GM19324 (cell line): ENCODE results near the gene LRRC61.

ENCODE experiments used
- ATAC-seq: cut with Tn5 transposase; IDR thresholded peaks from one replicate; pipeline ENCODE4 v1.9.1; 2021; ENCODE audit warnings: mild to moderate bottlenecking, moderate library complexity; ENCODE audit not compliant: unreplicated experiment, low FRiP score

LRRC61 gene

GRCh38 chr7:150368884-150369747 lies 46.0 kb downstream of the LRRC61 start:
- ATAC-seq = peak; percentile 37

GRCh38 chr7:150369748-150370501 lies 46.8 kb downstream of the LRRC61 start:
- no peak for ATAC-seq

GRCh38 chr7:150370612-150371071 lies 47.5 kb downstream of the LRRC61 start:
- ATAC-seq = no peak

GRCh38 chr7:150371131-150371995 lies 48.2 kb downstream of the LRRC61 start:
- no peak for ATAC-seq

GRCh38 chr7:150371996-150372270 lies 48.8 kb downstream of the LRRC61 start:
- ATAC-seq = no peak

- no peak for ATAC-seq
Observed at GRCh38 chr7:150372271-150373048, 49.3 kb downstream of the LRRC61 start.

GRCh38 chr7:150373049-150373801 lies 50.1 kb downstream of the LRRC61 start:
- ATAC-seq = no peak

GRCh38 chr7:150374026-150374425 lies 50.9 kb downstream of the LRRC61 start:
- no peak for ATAC-seq

GRCh38 chr7:150374472-150374871 lies 51.3 kb downstream of the LRRC61 start:
- ATAC-seq = no peak

GRCh38 chr7:150375662-150376521 lies 52.7 kb downstream of the LRRC61 start:
- ATAC-seq = peak; percentile 14

- no peak for ATAC-seq
Observed at GRCh38 chr7:150376560-150376959, 53.4 kb downstream of the LRRC61 start.

- no peak for ATAC-seq
Observed at GRCh38 chr7:150377196-150377595, 54.0 kb downstream of the LRRC61 start.

GRCh38 chr7:150377635-150378034 lies 54.5 kb downstream of the LRRC61 start:
- ATAC-seq = no peak

- no peak for ATAC-seq
Observed at GRCh38 chr7:150378115-150378852, 55.1 kb downstream of the LRRC61 start.

GRCh38 chr7:150378853-150379440 lies 55.8 kb downstream of the LRRC61 start, which contains the start of gene ZNF775:
TSS of gene ZNF775 (plus strand) at chr7:150379330. CDS start at chr7:150388471, 9,141 bp downstream.
- peak; percentile 73 for ATAC-seq

- ATAC-seq = no peak
Observed at GRCh38 chr7:150379441-150380379, 56.6 kb downstream of the LRRC61 start.
